ENCODE results near the gene EHF. TPM values are rescaled to one million over a fixed set of nuclear protein-coding genes. Genes with fewer than 3 reads are reported as not detected.

The EHF gene
- total and polyA plus RNA-seq, 9 of the 15 experiments (the other 6 are each of a cell fraction or from before 2014, with no cell fraction given), result 0.04 to 0.54 (median 0.37) TPM

- TF ChIP-seq XRCC5 (IDR thresholded peaks at IDR 0.05; ENCODE audit: low read depth, low read length), result no peak
- TF ChIP-seq EHMT2 (IDR thresholded peaks at IDR 0.05), result no peak
- TF ChIP-seq GTF2F1 (IDR thresholded peaks at IDR 0.05; ENCODE audit: low read depth, low read length), result no peak
- peak; percentile 63; the same call in 1 of the 2 replicates for TF ChIP-seq SOX6 (IDR thresholded peaks at IDR 0.05)
- no peak for TF ChIP-seq TFAP4 (CRISPR knock-in tag; IDR thresholded peaks at IDR 0.05; ENCODE audit: borderline replicate concordance)
- peak; percentile 61; the same call in 1 of the 2 replicates for TF ChIP-seq TAL1 (IDR thresholded peaks at IDR 0.05)
- no peak for TF ChIP-seq KAT8 (IDR thresholded peaks at IDR 0.05; ENCODE audit: low read depth)
- TF ChIP-seq ZBTB40 (IDR thresholded peaks at IDR 0.05), result 0 out of 2 replicates have a peak, but pooled peaks have one; percentile 16
- TF ChIP-seq ZBTB40 (CRISPR knock-in tag; IDR thresholded peaks at IDR 0.05), result no peak
- TF ChIP-seq RCOR1 (IDR thresholded peaks at IDR 0.05; ENCODE audit: borderline replicate concordance in 1 of 2, low read depth in 2 of 2, low read length in 2 of 2), result peak in 1 of 2 experiments; percentile 90; a peak in 2 of 4 replicates
- TF ChIP-seq SMAD4 (CRISPR knock-in tag; conservative IDR thresholded peaks at IDR 0.05), result 0 out of 2 replicates have a peak, but pooled peaks have one; percentile 40
- TF ChIP-seq THRAP3 (IDR thresholded peaks at IDR 0.05; ENCODE audit: borderline replicate concordance), result no peak
- no peak for TF ChIP-seq KLF6 (CRISPR knock-in tag; IDR thresholded peaks at IDR 0.05; ENCODE audit: borderline replicate concordance)
- TF ChIP-seq PML (IDR thresholded peaks at IDR 0.05; ENCODE audit: low read length), result no peak
- TF ChIP-seq MLLT1 (IDR thresholded peaks at IDR 0.05), result 0 out of 4 replicates have a peak, but pooled peaks of 1 of the 2 experiments have one; percentile 30
- no peak for TF ChIP-seq CCAR2 (IDR thresholded peaks at IDR 0.05; ENCODE audit: low read depth, low read length)
These were observed 3.9 kb upstream of the EHF start (continued) for GRCh38 chr11:34616830-34617504.

Measured in K562 (cell line).